B cell (primary cell): ENCODE results near the gene CALN1. TPM values are rescaled to one million over a fixed set of nuclear protein-coding genes. Genes with fewer than 3 reads are reported as not detected.

ENCODE experiments used
- ATAC-seq: fragments of 200-7000 bp; cut with Tn5 transposase; one replicate; pipeline ENCODE4 v1.10.0; 2021; ENCODE audit warnings: low read depth, mild to moderate bottlenecking, moderate number of reproducible peaks, moderate library complexity
- CTCF ChIA-PET: fragments of 350-600 bp; sonication (Branson Sonifier 250); formaldehyde crosslinking; loops from one replicate; lab custom pipeline; 2021; ENCODE audit warnings: antibody characterized with exemption, inconsistent platforms; lab: Charles Lee
- POLR2A ChIA-PET: fragments of 350-600 bp; sonication (Branson Sonifier 250); formaldehyde crosslinking; loops from one replicate; lab custom pipeline; 2021; ENCODE audit warnings: antibody characterized with exemption; lab: Charles Lee
- DNase-seq: peaks from one replicate; pipeline ENCODE4 v3.0.0; 2013
- H2AFZ ChIP-seq: 2 replicates; pipeline ENCODE4 v1.6.1; 2012; ENCODE audit warnings: mild to moderate bottlenecking, low read depth, low read length; ENCODE audit not compliant: insufficient read depth, poor library complexity, severe bottlenecking
- H3K27ac ChIP-seq, 2 donors: 1 replicate in 1 of 2; 2 replicates in 1 of 2; pipeline ENCODE4 v1.5.1; 2012 to 2013; ENCODE audit warnings: low read length in 2 of 2, mild to moderate bottlenecking in 2 of 2, moderate library complexity in 1 of 2
- H3K27me3 ChIP-seq, 4 experiments: fragments of 200-600 bp in 1 of 4; sonication (generic) in 1 of 4; replicated peaks in 1 of 4; 1 replicate in 2 of 4; 2 replicates in 2 of 4; pipeline versions ENCODE4 v1.6.1 to v1.7.0; 2013 to 2016; ENCODE audit warnings: low read length in 3 of 4, mild to moderate bottlenecking in 2 of 4, mixed read lengths in 1 of 4, moderate library complexity in 1 of 4; ENCODE audit not compliant: insufficient read depth in 4 of 4, control insufficient read depth in 3 of 4; ENCODE audit errors: control extremely low read depth in 1 of 4
- H3K36me3 ChIP-seq, 2 experiments: replicated peaks in 1 of 2; 1 replicate in 1 of 2; 2 replicates in 1 of 2; pipeline versions ENCODE4 v1.6.1 to v1.7.1; 2013; ENCODE audit warnings: low read length in 1 of 2; ENCODE audit not compliant: insufficient read depth in 2 of 2, control insufficient read depth in 1 of 2; ENCODE audit errors: control extremely low read depth in 1 of 2, extremely low read depth in 1 of 2
- H3K4me1 ChIP-seq, 2 donors: fragments of 200-600 bp in 1 of 2; sonication (generic) in 1 of 2; 1 replicate in 1 of 2; 2 replicates in 1 of 2; pipeline versions ENCODE4 v1.5.1 to v1.6.1; 2013 to 2017; ENCODE audit warnings: low read length in 2 of 2; ENCODE audit not compliant: control insufficient read depth in 2 of 2, insufficient read depth in 2 of 2
- H3K4me2 ChIP-seq: replicated peaks from 2 replicates; pipeline ENCODE3; 2012; ENCODE audit warnings: mild to moderate bottlenecking, low read depth, low read length; ENCODE audit not compliant: poor library complexity, severe bottlenecking
- H3K4me3 ChIP-seq, 5 experiments: fragments of 200-600 bp in 1 of 5; sonication (generic) in 1 of 5; 1 replicate in 3 of 5; 2 replicates in 2 of 5; pipeline versions ENCODE4 v1.5.1 to v1.7.0; 2011 to 2016; ENCODE audit warnings: low read length in 4 of 5, mild to moderate bottlenecking in 4 of 5, low read depth in 2 of 5, control low read depth in 1 of 5, moderate library complexity in 1 of 5; ENCODE audit not compliant: insufficient read depth in 1 of 5; ENCODE audit errors: control extremely low read depth in 1 of 5, extremely low read depth in 1 of 5
- H3K79me2 ChIP-seq: fragments of 200-600 bp; sonication (generic); one replicate; pipeline ENCODE4 v1.6.0; 2016; ENCODE audit warnings: low read length; ENCODE audit not compliant: control insufficient read depth, insufficient read depth
- H3K9ac ChIP-seq: fragments of 200-600 bp; sonication (generic); 2 replicates; pipeline ENCODE4 v1.6.1; 2017; ENCODE audit warnings: mild to moderate bottlenecking, low read length, moderate library complexity
- H3K9me3 ChIP-seq, 3 donors: one replicate each; pipeline versions ENCODE4 v1.6.1 to v1.7.1; 2013; ENCODE audit warnings: low read length in 2 of 3; ENCODE audit not compliant: control insufficient read depth in 2 of 3, insufficient read depth in 1 of 3; ENCODE audit errors: control extremely low read depth in 1 of 3
- H4K20me1 ChIP-seq: 2 replicates; pipeline ENCODE4 v1.6.0; 2012; ENCODE audit warnings: mild to moderate bottlenecking, low read length; ENCODE audit not compliant: insufficient read depth, control insufficient read depth, poor library complexity, severe bottlenecking
- H3K27ac Mint-ChIP-seq: one replicate; pipeline ENCODE4 v1.8.0; 2021; ENCODE audit warnings: mixed read lengths
- H3K27me3 Mint-ChIP-seq: one replicate; pipeline ENCODE4 v1.8.0; 2021; ENCODE audit warnings: mixed read lengths
- H3K4me1 Mint-ChIP-seq: one replicate; pipeline ENCODE4 v1.8.0; 2021; ENCODE audit warnings: mixed read lengths
- H3K4me3 Mint-ChIP-seq: one replicate; pipeline ENCODE4 v1.8.0; 2021; ENCODE audit warnings: mixed read lengths
- H3K9me3 Mint-ChIP-seq: one replicate; pipeline ENCODE4 v1.8.0; 2022; ENCODE audit warnings: mixed read lengths; ENCODE audit not compliant: insufficient read depth
- CTCF ChIP-seq: fragments of 200-600 bp; IDR thresholded peaks from one replicate; pipeline ENCODE4 v1.8.0; 2022; ENCODE audit warnings: antibody characterized with exemption, mild to moderate bottlenecking
- EZH2 ChIP-seq: IDR thresholded peaks from 2 replicates; pipeline ENCODE4 v1.6.1; 2012; ENCODE audit warnings: borderline replicate concordance, low read depth, mild to moderate bottlenecking, moderate library complexity, low read length; ENCODE audit not compliant: insufficient read depth, poor library complexity, severe bottlenecking
- WGBS: methylation state at CpG from one replicate; pipeline ENCODE4 v1.1.5; 2013; ENCODE audit warnings: missing lambda C conversion rate; ENCODE audit not compliant: insufficient coverage; 5-methylcytosine and 5-hydroxymethylcytosine counted together
- intact Hi-C: fragments of 100-400 bp; cut with micrococcal nuclease; formaldehyde crosslinking; loops from one replicate; pipeline ENCODE4 v1.10.0; 2022
- polyA plus RNA-seq: library from polyadenylated mRNA; depleted of rRNA; stranded (reverse); fragments of >200 nt; gene quantifications from 2 replicates; pipeline ENCODE4 v1.2.3, GENCODE V29; 2012
- total RNA-seq, 2 donors: library from RNA; stranded (reverse); fragments of 120-200 nt in 1 of 2; gene quantifications; 1 replicate in 1 of 2; 2 replicates in 1 of 2; pipeline versions ENCODE4 v1.2.3 to v1.2.4, GENCODE V29; 2013 to 2022

CALN1 gene
- total and polyA plus RNA-seq, 2 donors (not counting 1 experiment from before 2014, with no cell fraction given) = not detected

DNA sequence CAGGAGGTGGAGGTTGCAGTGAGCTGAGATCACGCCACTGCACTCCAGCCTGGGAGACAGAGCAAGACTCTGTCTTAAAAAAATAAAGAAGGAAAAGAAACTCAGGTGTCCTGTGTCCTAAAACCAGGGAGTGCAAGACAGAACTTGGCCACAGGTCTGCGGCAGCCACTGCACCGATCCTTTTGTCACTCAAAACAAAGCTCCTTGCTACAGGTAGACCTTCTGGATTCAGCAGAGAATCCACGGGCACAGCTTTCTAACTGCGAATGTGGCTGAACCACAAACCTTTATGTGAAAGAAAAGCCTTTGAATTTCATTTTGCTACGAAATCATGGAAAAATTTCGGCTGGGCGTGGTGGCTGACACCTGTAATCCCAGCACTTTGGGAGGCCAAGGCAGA, 634.9 kb downstream of the CALN1 start:
- H2AFZ ChIP-seq = no peak overlapping the region
- ATAC-seq = no peak

GRCh38 chr7:71776726-71777125, 635.4 kb downstream of the CALN1 start:
- H3K9me3 Mint-ChIP-seq = no peaks in the 10 kb centered on the region
- H3K9ac ChIP-seq = no peak overlapping the region
- DNase-seq = no peak
- intact Hi-C loops = no loop called here
- H2AFZ ChIP-seq = no peak overlapping the region
- H3K4me1 ChIP-seq = no peaks in the 10 kb centered on the region
- ATAC-seq = no peak
- H3K36me3 ChIP-seq = no peaks in the 10 kb centered on the region
- H3K9me3 ChIP-seq = peaks cover 0 to 5% (median 0%) of the 10 kb centered on the region in 3 donors
- TF ChIP-seq EZH2 (no peak), CTCF (no peak)
- H3K4me3 Mint-ChIP-seq = no peak overlapping the region
- WGBS = 97% methylated on average over 9 of the region's 9 CpGs
- no peaks in the 10 kb centered on the region for H3K27me3 Mint-ChIP-seq
- no peak overlapping the region for H3K4me2 ChIP-seq
- H3K79me2 ChIP-seq = no peaks in the 10 kb centered on the region
- H3K27me3 ChIP-seq = no peaks in the 10 kb centered on the region
- H3K4me1 Mint-ChIP-seq = no peaks in the 10 kb centered on the region
- ChIA-PET POLR2A (interaction anchor here (0.7 kb wide), 1 partner anchor 29 kb away, joined by 3 read pairs; no protein-coding TSS in a partner anchor), CTCF (no interaction called here)
- H3K4me3 ChIP-seq = no peak overlapping the region
- no peak overlapping the region for H3K27ac ChIP-seq
- no peaks in the 10 kb centered on the region for H4K20me1 ChIP-seq
- H3K27ac Mint-ChIP-seq = no peak overlapping the region

More for the DNA sequence above, 634.9 kb downstream of the CALN1 start:
- H3K9ac ChIP-seq = no peak overlapping the region
- POLR2A ChIA-PET = interaction anchor here (0.7 kb wide), 1 partner anchor 28 kb away, joined by 3 read pairs; no protein-coding TSS in a partner anchor
- no peaks in the 10 kb centered on the region for H3K4me1 ChIP-seq
- H3K9me3 ChIP-seq = peaks cover 0 to 5% (median 0%) of the 10 kb centered on the region in 3 donors
- DNase-seq = no peak
- Mint-ChIP-seq H3K9me3 (no peaks in the 10 kb centered on the region), H3K27ac (no peak overlapping the region), H3K27me3 (no peaks in the 10 kb centered on the region), H3K4me1 (no peaks in the 10 kb centered on the region), H3K4me3 (no peak overlapping the region)
- H3K79me2 ChIP-seq = no peaks in the 10 kb centered on the region
- H3K27ac ChIP-seq = no peak overlapping the region
- TF ChIP-seq EZH2 (no peak), CTCF (no peak)
- intact Hi-C loops = no loop called here
- H3K36me3 ChIP-seq = no peaks in the 10 kb centered on the region
- H3K4me2 ChIP-seq = no peak overlapping the region
- WGBS = 94% methylated on average over 8 of the region's 8 CpGs
- CTCF ChIA-PET = no interaction called here
- H4K20me1 ChIP-seq = no peaks in the 10 kb centered on the region
- H3K27me3 ChIP-seq = no peaks in the 10 kb centered on the region
- no peak overlapping the region for H3K4me3 ChIP-seq
